Measurements from ENCODE around the gene UST.

Gene UST

GRCh38 chr6:148808786-148809304, 62.0 kb downstream of the UST start:
- in situ Hi-C loops (cut with HindIII; ENCODE audit: low pct_ligation_motif_present, low sequenced_read_pairs) = no loop called here
- no peak for DNase-seq
- no peak overlapping the region for H3K4me3 ChIP-seq (ENCODE audit: low read depth, low read length)
- no peak for TF ChIP-seq CTCF (IDR thresholded peaks at IDR 0.05; ENCODE audit: low read depth, low read length, missing control alignments)
- no peaks in the 10 kb centered on the region for H3K27me3 ChIP-seq (replicated peaks)
- H3K27ac ChIP-seq = no peak overlapping the region
- no peaks in the 10 kb centered on the region for H3K36me3 ChIP-seq (replicated peaks)

- no peak for DNase-seq
- no peaks in the 10 kb centered on the region for H3K36me3 ChIP-seq (replicated peaks)
- in situ Hi-C loops (cut with HindIII; ENCODE audit: low pct_ligation_motif_present, low sequenced_read_pairs) = no loop called here
- H3K27ac ChIP-seq = no peak overlapping the region
- TF ChIP-seq CTCF (IDR thresholded peaks at IDR 0.05; ENCODE audit: low read depth, low read length, missing control alignments) = no peak
- H3K27me3 ChIP-seq (replicated peaks) = no peaks in the 10 kb centered on the region
- H3K4me3 ChIP-seq (ENCODE audit: low read depth, low read length) = no peak overlapping the region
Measured at GRCh38 chr6:148811459-148811858, 64.6 kb downstream of the UST start.

- in situ Hi-C loops (cut with HindIII; ENCODE audit: low pct_ligation_motif_present, low sequenced_read_pairs) = no loop called here
- no peak for TF ChIP-seq CTCF (IDR thresholded peaks at IDR 0.05; ENCODE audit: low read depth, low read length, missing control alignments)
- Histone ChIP-seq H3K4me3 (ENCODE audit: low read depth, low read length) (no peak overlapping the region), H3K27me3 (replicated peaks) (no peaks in the 10 kb centered on the region), H3K27ac (no peak overlapping the region), H3K36me3 (replicated peaks) (no peaks in the 10 kb centered on the region)
- no peak for DNase-seq
Measured at GRCh38 chr6:148814082-148814790, 67.4 kb downstream of the UST start.

DNA sequence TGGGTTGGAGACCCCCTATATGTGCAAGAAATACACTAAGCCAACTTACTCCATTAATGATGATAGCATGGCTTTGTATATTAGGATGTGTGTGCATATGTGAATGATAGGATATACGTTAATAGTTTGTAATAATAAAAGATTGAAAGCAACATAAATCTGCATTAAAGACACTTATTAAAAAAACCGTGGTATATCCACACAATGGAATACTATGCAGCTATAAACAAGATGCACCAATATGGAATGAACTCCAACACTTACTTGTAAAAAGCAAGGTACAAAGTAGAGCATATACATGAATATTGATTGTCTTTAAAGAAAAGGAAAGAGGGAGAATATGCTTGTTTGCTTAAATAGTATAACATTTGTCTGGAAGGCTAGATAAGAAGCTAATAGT, 68.0 kb downstream of the UST start:
- Histone ChIP-seq H3K27me3 (replicated peaks) (no peaks in the 10 kb centered on the region), H3K4me3 (ENCODE audit: low read depth, low read length) (no peak overlapping the region), H3K36me3 (replicated peaks) (no peaks in the 10 kb centered on the region), H3K27ac (no peak overlapping the region)
- in situ Hi-C loops (cut with HindIII; ENCODE audit: low pct_ligation_motif_present, low sequenced_read_pairs) = no loop called here
- no peak for DNase-seq
- TF ChIP-seq CTCF (IDR thresholded peaks at IDR 0.05; ENCODE audit: low read depth, low read length, missing control alignments) = no peak

DNA sequence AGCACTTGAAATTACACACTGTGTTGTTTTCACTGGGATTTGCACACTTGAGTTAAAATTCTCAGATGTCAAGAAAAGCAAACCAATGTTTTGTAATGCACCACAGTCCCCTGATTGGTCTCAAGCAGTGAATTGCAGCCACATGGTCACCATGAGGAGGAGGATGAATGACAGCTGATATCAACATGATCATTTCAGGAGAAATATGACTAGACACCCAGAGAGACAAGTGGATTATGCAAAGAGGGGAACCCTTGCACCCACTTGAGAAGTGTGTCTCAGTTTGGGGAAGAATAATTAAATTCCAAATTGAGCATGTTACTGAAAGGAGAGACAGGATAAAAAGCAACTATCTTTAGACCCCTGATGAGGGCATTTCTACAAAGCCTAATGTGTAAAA, 69.3 kb downstream of the UST start:
- no peaks in the 10 kb centered on the region for H3K27me3 ChIP-seq (replicated peaks)
- DNase-seq = no peak
- in situ Hi-C loops (cut with HindIII; ENCODE audit: low pct_ligation_motif_present, low sequenced_read_pairs) = no loop called here
- no peak overlapping the region for H3K4me3 ChIP-seq (ENCODE audit: low read depth, low read length)
- H3K36me3 ChIP-seq (replicated peaks) = no peaks in the 10 kb centered on the region
- TF ChIP-seq CTCF (IDR thresholded peaks at IDR 0.05; ENCODE audit: low read depth, low read length, missing control alignments) = no peak
- no peak overlapping the region for H3K27ac ChIP-seq

DNA sequence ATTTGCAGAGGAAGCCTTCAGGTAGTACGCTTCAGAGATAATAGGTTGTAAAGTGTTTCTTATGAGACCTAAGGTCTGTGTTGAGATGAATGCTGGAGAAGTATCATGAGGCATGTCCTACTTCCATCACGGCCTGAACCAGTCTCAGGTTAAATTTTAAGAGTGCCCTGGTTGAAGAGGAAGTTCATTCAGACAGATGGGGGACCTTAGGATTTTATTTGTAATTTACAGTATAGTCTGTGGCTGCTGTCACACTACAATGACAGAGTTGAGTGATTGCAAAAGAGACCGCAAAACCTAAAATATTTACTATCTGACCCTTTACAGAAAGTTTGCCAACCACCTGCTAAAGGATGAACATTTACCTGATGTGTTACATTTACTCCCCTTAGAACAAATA, 70.9 kb downstream of the UST start:
- no peaks in the 10 kb centered on the region for H3K36me3 ChIP-seq (replicated peaks)
- no peaks in the 10 kb centered on the region for H3K27me3 ChIP-seq (replicated peaks)
- H3K4me3 ChIP-seq (ENCODE audit: low read depth, low read length) = no peak overlapping the region
- DNase-seq = no peak
- no peak for TF ChIP-seq CTCF (IDR thresholded peaks at IDR 0.05; ENCODE audit: low read depth, low read length, missing control alignments)
- H3K27ac ChIP-seq = no peak overlapping the region
- in situ Hi-C loops (cut with HindIII; ENCODE audit: low pct_ligation_motif_present, low sequenced_read_pairs) = no loop called here
